Neural cell (in vitro differentiated cells): Measurements from ENCODE around the gene NPTN. TPM values are rescaled to one million over a fixed set of nuclear protein-coding genes. Genes with fewer than 3 reads are reported as not detected.

Source experiments
- H2AFZ ChIP-seq: fragments of 200-600, 300-800 bp; sonication (generic), shearing (Covaris generic); 2 replicates; pipeline ENCODE4 v1.6.0; 2014; ENCODE audit warnings: low read depth, mild to moderate bottlenecking, antibody characterized with exemption, low read length, moderate library complexity
- H3F3A ChIP-seq: fragments of 200-600 bp; shearing (Covaris generic); 2 replicates; pipeline ENCODE4 v1.6.1; 2016; ENCODE audit warnings: mild to moderate bottlenecking, moderate library complexity, mixed read lengths, antibody characterized with exemption, low read length; ENCODE audit not compliant: insufficient read depth, poor library complexity, severe bottlenecking
- H3K27ac ChIP-seq: fragments of 200-600, 300-800 bp; sonication (generic), shearing (Covaris generic); 2 replicates; pipeline ENCODE4 v1.5.1; 2014; ENCODE audit warnings: mild to moderate bottlenecking, low read length, moderate library complexity
- H3K27me3 ChIP-seq: fragments of 300-800, 200-600 bp; sonication (generic), shearing (Covaris generic); 2 replicates; pipeline ENCODE4 v1.6.0; 2014; ENCODE audit warnings: mild to moderate bottlenecking, low read depth, low read length, moderate library complexity; ENCODE audit not compliant: insufficient read depth
- H3K36me3 ChIP-seq: fragments of 300-800, 200-600 bp; sonication (generic), shearing (Covaris generic); 2 replicates; pipeline ENCODE4 v1.5.1; 2014; ENCODE audit warnings: mild to moderate bottlenecking, antibody characterized with exemption, low read length, moderate library complexity; ENCODE audit not compliant: insufficient read depth
- H3K4me2 ChIP-seq: fragments of 300-800, 200-600 bp; sonication (generic), shearing (Covaris generic); 2 replicates; pipeline ENCODE4 v1.6.0; 2014; ENCODE audit warnings: mild to moderate bottlenecking, low read length
- H3K4me3 ChIP-seq: fragments of 300-800, 200-600 bp; sonication (generic), shearing (Covaris generic); 2 replicates; pipeline ENCODE4 v1.5.1; 2014; ENCODE audit warnings: mild to moderate bottlenecking, low read length, moderate library complexity
- H3K79me2 ChIP-seq: fragments of 200-600 bp; shearing (Covaris generic); replicated peaks from 2 replicates; pipeline ENCODE4 v1.6.0; 2014; ENCODE audit warnings: mild to moderate bottlenecking, low read length, moderate library complexity; ENCODE audit not compliant: insufficient read depth
- H3K9ac ChIP-seq: fragments of 300-800, 200-600 bp; sonication (generic), shearing (Covaris generic); 2 replicates; pipeline ENCODE4 v1.6.1; 2016; ENCODE audit warnings: mild to moderate bottlenecking, low read length, mixed read lengths
- H3K9me2 ChIP-seq: fragments of 200-600 bp; shearing (Covaris generic); 2 replicates; pipeline ENCODE4 v1.6.1; 2016; ENCODE audit warnings: mild to moderate bottlenecking, low read length, mixed read lengths; ENCODE audit not compliant: insufficient read depth
- H3K9me3 ChIP-seq: fragments of 200-600, 300-800 bp; sonication (generic), shearing (Covaris generic); 2 replicates; pipeline ENCODE4 v1.6.1; 2016; ENCODE audit warnings: mild to moderate bottlenecking, mixed run types, low read length, moderate library complexity, mixed read lengths
- H4K20me1 ChIP-seq: fragments of 200-600 bp; shearing (Covaris generic); 2 replicates; pipeline ENCODE4 v1.6.1; 2016; ENCODE audit warnings: mild to moderate bottlenecking, mixed run types; ENCODE audit not compliant: insufficient read depth
- CTCF ChIP-seq: fragments of 450-650 bp; IDR thresholded peaks from 2 replicates; pipeline ENCODE4 v1.5.1; 2014; ENCODE audit warnings: antibody characterized with exemption, mild to moderate bottlenecking, moderate library complexity; ENCODE audit not compliant: poor library complexity, severe bottlenecking
- EP300 ChIP-seq: fragments of 450-650 bp; conservative IDR thresholded peaks from 2 replicates; pipeline ENCODE4 v1.6.1; 2014; ENCODE audit warnings: antibody characterized with exemption, mild to moderate bottlenecking, moderate library complexity; ENCODE audit not compliant: poor library complexity, severe bottlenecking
- EZH2 ChIP-seq: fragments of 200-600, 300-800 bp; shearing (Covaris generic), sonication (generic); IDR thresholded peaks from 2 replicates; pipeline ENCODE4 v1.6.1; 2014; ENCODE audit warnings: antibody characterized with exemption, low read length, borderline replicate concordance, mild to moderate bottlenecking; ENCODE audit not compliant: insufficient read depth, poor library complexity, severe bottlenecking
- MXI1 ChIP-seq: fragments of 450-650 bp; conservative IDR thresholded peaks from 2 replicates; pipeline ENCODE4 v1.6.1; 2014; ENCODE audit warnings: antibody characterized with exemption, mild to moderate bottlenecking; ENCODE audit not compliant: poor library complexity, severe bottlenecking
- POLR2AphosphoS5 ChIP-seq: IDR thresholded peaks from 2 replicates; pipeline ENCODE4 v1.6.1; 2012
- RAD21 ChIP-seq: fragments of 450-650 bp; conservative IDR thresholded peaks from 2 replicates; pipeline ENCODE4 v1.6.1; 2014; ENCODE audit warnings: antibody characterized with exemption, mild to moderate bottlenecking, moderate library complexity
- REST ChIP-seq: IDR thresholded peaks from 2 replicates; pipeline ENCODE4 v1.6.1; 2012; ENCODE audit warnings: borderline replicate concordance
- SMC3 ChIP-seq: fragments of 450-650 bp; conservative IDR thresholded peaks from 2 replicates; pipeline ENCODE4 v1.6.1; 2014; ENCODE audit warnings: antibody characterized with exemption, mild to moderate bottlenecking, moderate library complexity; ENCODE audit not compliant: poor library complexity
- TAF1 ChIP-seq: IDR thresholded peaks from 2 replicates; pipeline ENCODE4 v1.6.1; 2012; ENCODE audit warnings: low read depth
- polyA plus RNA-seq: library from polyadenylated mRNA; depleted of rRNA; stranded (reverse); fragments of >200 nt; gene quantifications from 2 replicates; pipeline ENCODE4 v1.2.3, GENCODE V29; 2014

The NPTN gene
- polyA plus RNA-seq, 1 donor from 2014 or later = 237 TPM

GRCh38 chr15:73522011-73522410, 111.2 kb downstream of the NPTN start:
- H3K36me3 ChIP-seq = no peaks in the 10 kb centered on the region
- H3K4me3 ChIP-seq = no peak overlapping the region
- H3K4me2 ChIP-seq = no peak overlapping the region
- no peaks in the 10 kb centered on the region for H3K9me2 ChIP-seq
- no peaks in the 10 kb centered on the region for H3K27me3 ChIP-seq
- no peaks in the 10 kb centered on the region for H3K79me2 ChIP-seq
- H3K9ac ChIP-seq = no peak overlapping the region
- no peaks in the 10 kb centered on the region for H3F3A ChIP-seq
- H2AFZ ChIP-seq = no peak overlapping the region
- no peaks in the 10 kb centered on the region for H3K9me3 ChIP-seq
- TF ChIP-seq MXI1 (no peak), CTCF (no peak), TAF1 (no peak), EZH2 (no peak), RAD21 (no peak), SMC3 (no peak)
- no peaks in the 10 kb centered on the region for H4K20me1 ChIP-seq
- no peak overlapping the region for H3K27ac ChIP-seq

- Histone ChIP-seq H3F3A (no peaks in the 10 kb centered on the region), H3K9me2 (no peaks in the 10 kb centered on the region), H2AFZ (no peak overlapping the region), H3K9me3 (no peaks in the 10 kb centered on the region), H3K4me2 (no peak overlapping the region), H3K4me3 (no peak overlapping the region), H4K20me1 (no peaks in the 10 kb centered on the region), H3K36me3 (no peaks in the 10 kb centered on the region), H3K27me3 (no peaks in the 10 kb centered on the region), H3K9ac (no peak overlapping the region), H3K79me2 (no peaks in the 10 kb centered on the region), H3K27ac (no peak overlapping the region)
- TF ChIP-seq RAD21 = no peak
- no peak for TF ChIP-seq TAF1
- no peak for TF ChIP-seq MXI1
- TF ChIP-seq POLR2AphosphoS5 = no peak
- no peak for TF ChIP-seq REST
- no peak for TF ChIP-seq EP300
- no peak for TF ChIP-seq CTCF
- no peak for TF ChIP-seq SMC3
- TF ChIP-seq EZH2 = no peak
These were observed 114.1 kb downstream of the NPTN start for GRCh38 chr15:73518876-73519733.
